SU-DHL-6 (cell line): ENCODE data around the gene MMEL1.

ENCODE experiments used
- H2AFZ ChIP-seq: fragments of 200-600 bp; sonication (generic); 2 replicates; pipeline ENCODE4 v1.6.1; 2014; ENCODE audit warnings: low read depth, mild to moderate bottlenecking, moderate library complexity, mixed read lengths, antibody characterized with exemption, low read length; ENCODE audit not compliant: severe bottlenecking
- H3F3A ChIP-seq: fragments of 200-600 bp; shearing (Covaris generic); 2 replicates; pipeline ENCODE4 v1.6.0; 2016; ENCODE audit warnings: antibody characterized with exemption, mild to moderate bottlenecking; ENCODE audit not compliant: insufficient read depth
- H3K27ac ChIP-seq: fragments of 200-600 bp; sonication (generic); 2 replicates; pipeline ENCODE4 v1.5.1; 2016; ENCODE audit warnings: low read depth, mild to moderate bottlenecking, low read length, moderate library complexity, mixed read lengths
- H3K27me3 ChIP-seq: fragments of 200-600 bp; sonication (generic), shearing (Covaris generic); 2 replicates; pipeline ENCODE4 v1.6.0; 2014; ENCODE audit warnings: mild to moderate bottlenecking, low read length
- H3K36me3 ChIP-seq: fragments of 200-600 bp; sonication (generic); 2 replicates; pipeline ENCODE4 v1.6.1; 2014; ENCODE audit warnings: mild to moderate bottlenecking, low read length, mixed read lengths
- H3K4me2 ChIP-seq: fragments of 300-600, 200-600 bp; shearing (Covaris generic), sonication (generic); 2 replicates; pipeline ENCODE4 v1.6.0; 2014; ENCODE audit warnings: low read length, low read depth, mild to moderate bottlenecking; ENCODE audit not compliant: poor library complexity, severe bottlenecking
- H3K4me3 ChIP-seq: fragments of 200-600 bp; sonication (generic); 2 replicates; pipeline ENCODE4 v1.5.1; 2014; ENCODE audit warnings: antibody characterized with exemption, low read length, mild to moderate bottlenecking, mixed read lengths; ENCODE audit not compliant: insufficient read depth, poor library complexity, severe bottlenecking
- H3K79me2 ChIP-seq: fragments of 200-600 bp; sonication (generic); 2 replicates; pipeline ENCODE4 v1.6.1; 2014; ENCODE audit warnings: mild to moderate bottlenecking, low read length, moderate library complexity; ENCODE audit not compliant: insufficient read depth
- H3K9ac ChIP-seq: fragments of 200-600 bp; sonication (generic); 2 replicates; pipeline ENCODE4 v1.7.0; 2014; ENCODE audit warnings: mild to moderate bottlenecking, low read length
- H3K9me2 ChIP-seq: fragments of 200-600 bp; sonication (generic); replicated peaks from 2 replicates; pipeline ENCODE4 v1.6.1; 2014; ENCODE audit warnings: low read length; ENCODE audit not compliant: insufficient read depth
- H3K9me3 ChIP-seq: fragments of 200-600 bp; sonication (generic); 2 replicates; pipeline ENCODE4 v1.6.1; 2014; ENCODE audit warnings: low read length, mixed read lengths; ENCODE audit not compliant: insufficient read depth
- H4K20me1 ChIP-seq: fragments of 200-600 bp; sonication (generic); 2 replicates; pipeline ENCODE4 v1.6.1; 2014; ENCODE audit warnings: low read depth, mild to moderate bottlenecking, antibody characterized with exemption, low read length, moderate library complexity, mixed read lengths
- CTCF ChIP-seq: fragments of 200-600 bp; sonication (generic); IDR thresholded peaks from one replicate; pipeline ENCODE4 v1.5.1; 2017; ENCODE audit warnings: antibody characterized with exemption, mild to moderate bottlenecking, low read length, moderate library complexity; ENCODE audit not compliant: insufficient read depth, poor library complexity, severe bottlenecking
- EZH2phosphoT487 ChIP-seq: fragments of 200-600 bp; sonication (generic), shearing (Covaris generic); conservative IDR thresholded peaks from 2 replicates; pipeline ENCODE4 v1.6.1; 2018; ENCODE audit warnings: mild to moderate bottlenecking, antibody characterized with exemption, low read length, moderate library complexity, mixed read lengths

Gene MMEL1

GRCh38 chr1:2592672-2593071, 40.1 kb downstream of the MMEL1 start:
- Histone ChIP-seq H3K79me2 (no peaks in the 10 kb centered on the region), H3K27ac (no peak overlapping the region), H3F3A (no peaks in the 10 kb centered on the region), H3K4me3 (no peak overlapping the region), H3K9me2 (no peaks in the 10 kb centered on the region), H3K4me2 (no peak overlapping the region), H3K9ac (no peak overlapping the region), H3K27me3 (no peaks in the 10 kb centered on the region), H4K20me1 (no peaks in the 10 kb centered on the region), H3K9me3 (no peaks in the 10 kb centered on the region), H2AFZ (no peak overlapping the region), H3K36me3 (no peaks in the 10 kb centered on the region)
- TF ChIP-seq EZH2phosphoT487 = no peak
- TF ChIP-seq CTCF = no peak

GRCh38 chr1:2591581-2592261, 41.1 kb downstream of the MMEL1 start:
- H3F3A ChIP-seq = no peaks in the 10 kb centered on the region
- no peak overlapping the region for H2AFZ ChIP-seq
- H3K36me3 ChIP-seq = no peaks in the 10 kb centered on the region
- H3K9me3 ChIP-seq = no peaks in the 10 kb centered on the region
- no peaks in the 10 kb centered on the region for H3K79me2 ChIP-seq
- H3K4me3 ChIP-seq = no peak overlapping the region
- H3K9ac ChIP-seq = no peak overlapping the region
- H4K20me1 ChIP-seq = no peaks in the 10 kb centered on the region
- no peak overlapping the region for H3K4me2 ChIP-seq
- TF ChIP-seq CTCF = no peak
- no peak overlapping the region for H3K27ac ChIP-seq
- no peaks in the 10 kb centered on the region for H3K9me2 ChIP-seq
- no peaks in the 10 kb centered on the region for H3K27me3 ChIP-seq

- TF ChIP-seq CTCF (no peak), EZH2phosphoT487 (no peak)
Measured at GRCh38 chr1:2591233-2591580, 41.6 kb downstream of the MMEL1 start.

More at GRCh38 chr1:2591233-2591580, 41.6 kb downstream of the MMEL1 start:
- Histone ChIP-seq H3K79me2 (no peaks in the 10 kb centered on the region), H3K9ac (no peak overlapping the region), H2AFZ (no peak overlapping the region), H4K20me1 (no peaks in the 10 kb centered on the region), H3K4me2 (no peak overlapping the region), H3K4me3 (no peak overlapping the region), H3K9me2 (no peaks in the 10 kb centered on the region), H3K9me3 (no peaks in the 10 kb centered on the region), H3K27ac (no peak overlapping the region), H3F3A (no peaks in the 10 kb centered on the region), H3K36me3 (no peaks in the 10 kb centered on the region), H3K27me3 (no peaks in the 10 kb centered on the region)
